Transverse colon (tissue), 4 donors: ENCODE data around the gene LIPK. TPM values are rescaled to one million over a fixed set of nuclear protein-coding genes. Genes with fewer than 3 reads are reported as not detected.

ENCODE experiments used
- DNase-seq: peaks from one replicate; pipeline ENCODE4 v3.0.0-alpha.2; 2019
- H3K27ac ChIP-seq, 4 donors: fragments of 200-600 bp; sonication (generic); 2 replicates each; pipeline ENCODE4 v1.5.1; 2016 to 2018; ENCODE audit warnings: inconsistent platforms in 4 of 4
- H3K27me3 ChIP-seq: fragments of 200-600 bp; sonication (generic); 2 replicates; pipeline ENCODE4 v1.5.1; 2017; ENCODE audit warnings: inconsistent platforms
- H3K36me3 ChIP-seq, 4 donors: fragments of 200-600 bp; sonication (generic); 2 replicates each; pipeline ENCODE4 v1.5.1; 2017 to 2019; ENCODE audit warnings: inconsistent platforms in 4 of 4
- H3K4me1 ChIP-seq, 4 donors: fragments of 200-600 bp; sonication (generic); 2 replicates each; pipeline ENCODE4 v1.5.1; 2017 to 2020; ENCODE audit warnings: inconsistent platforms in 4 of 4
- H3K4me3 ChIP-seq, 4 donors: fragments of 200-600 bp; sonication (generic); 1 replicate in 1 of 4; 2 replicates in 3 of 4; pipeline versions ENCODE4 v1.5.1 to v1.6.1; 2017 to 2019; ENCODE audit warnings: inconsistent platforms in 4 of 4
- H3K9me3 ChIP-seq, 2 donors: fragments of 200-600 bp; sonication (generic); 2 replicates each; pipeline ENCODE4 v1.5.1; 2017 to 2019; ENCODE audit warnings: inconsistent platforms in 2 of 2
- EP300 ChIP-seq: sonication (generic); formaldehyde crosslinking; IDR thresholded peaks from one replicate; pipeline ENCODE4 v1.6.1; 2017; ENCODE audit warnings: antibody characterized with exemption, low read depth
- POLR2A ChIP-seq: fragments of 450-650 bp; IDR thresholded peaks from one replicate; pipeline ENCODE4 v1.6.1; 2016; ENCODE audit warnings: antibody characterized with exemption, mild to moderate bottlenecking, moderate library complexity
- POLR2AphosphoS5 ChIP-seq, 3 donors: sonication (generic); formaldehyde crosslinking; IDR thresholded peaks; one replicate each; pipeline ENCODE4 v1.6.1; 2016; ENCODE audit warnings: antibody characterized with exemption in 3 of 3
- WGBS, 2 donors: methylation state at CpG; one replicate each; pipeline ENCODE4 v1.1.5; 2018; ENCODE audit warnings: low coverage in 1 of 2; 5-methylcytosine and 5-hydroxymethylcytosine counted together
- in situ Hi-C, 4 donors: fragments of 200-750 bp; cut with MboI; loops; one replicate each; pipeline versions ENCODE4 v1.15.0 to v1.15.1; 2017; ENCODE audit warnings: low sequenced_read_pairs in 3 of 4, low pct_ligation_motif_present in 1 of 4, low pct_unique_long_range_greater_than_20kb in 1 of 4
- intact Hi-C: fragments of 100-400 bp; cut with DNase I; formaldehyde crosslinking; loops from one replicate; pipeline ENCODE4 v1.15.1; 2023; ENCODE audit warnings: low total_unique reads
- total RNA-seq, 4 donors: library from RNA; depleted of rRNA; stranded (reverse); fragments of >200 nt; gene quantifications; one replicate each; pipeline ENCODE4 v1.1.0, GENCODE V29; 2016
- TF ChIP-seq, protein P1 (sequence below), 5 experiments: fragments of 200-600 bp in 3 of 5; fragments of 450-650 bp in 2 of 5; sonication (generic) in 3 of 5; IDR thresholded peaks; 1 replicate in 2 of 5; 2 replicates in 3 of 5; pipeline ENCODE4 v1.5.1; 2016 to 2017; ENCODE audit warnings: antibody characterized with exemption in 5 of 5, inconsistent platforms in 3 of 5, mild to moderate bottlenecking in 2 of 5, moderate library complexity in 1 of 5

LIPK gene
- total RNA-seq, 4 donors from 2014 or later: not detected

DNA sequence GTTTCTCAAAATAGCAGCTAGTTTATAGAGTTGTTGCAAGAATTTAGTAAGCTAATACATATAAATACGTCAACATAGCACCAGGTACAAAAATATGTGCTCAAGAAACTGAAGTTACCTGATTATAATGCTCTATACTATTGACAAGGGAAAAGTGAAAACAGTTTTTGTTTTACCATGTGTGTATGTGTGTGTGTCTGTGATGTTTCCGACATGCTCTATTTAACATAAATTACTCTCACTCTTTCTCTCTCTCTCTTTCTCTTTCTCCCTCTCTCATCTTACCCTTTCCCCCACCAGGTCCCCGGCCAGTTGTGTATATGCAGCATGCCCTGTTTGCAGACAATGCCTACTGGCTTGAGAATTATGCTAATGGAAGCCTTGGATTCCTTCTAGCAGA, 58.1 kb downstream of the LIPK start:
- Histone ChIP-seq H3K9me3 (no peaks in the 10 kb centered on the region), H3K36me3 (no peaks in the 10 kb centered on the region), H3K4me3 (no peak overlapping the region), H3K27me3 (no peaks in the 10 kb centered on the region), H3K27ac (no peak overlapping the region), H3K4me1 (no peaks in the 10 kb centered on the region)
- TF ChIP-seq POLR2A: no peak
- no peak for DNase-seq
- WGBS, 2 donors: 82 to 89% methylated on average over 2 to 3 of the region's 3 CpGs
- intact Hi-C loops (no loop called here), in situ Hi-C loops (no loop called here)

GRCh38 chr10:88765816-88766215, 59.8 kb downstream of the LIPK start:
- H3K4me1 ChIP-seq: no peaks in the 10 kb centered on the region
- no peaks in the 10 kb centered on the region for H3K27me3 ChIP-seq
- 75 to 79% methylated on average over 1 of the region's 1 CpG for WGBS, 2 donors
- TF ChIP-seq, protein P1, sequence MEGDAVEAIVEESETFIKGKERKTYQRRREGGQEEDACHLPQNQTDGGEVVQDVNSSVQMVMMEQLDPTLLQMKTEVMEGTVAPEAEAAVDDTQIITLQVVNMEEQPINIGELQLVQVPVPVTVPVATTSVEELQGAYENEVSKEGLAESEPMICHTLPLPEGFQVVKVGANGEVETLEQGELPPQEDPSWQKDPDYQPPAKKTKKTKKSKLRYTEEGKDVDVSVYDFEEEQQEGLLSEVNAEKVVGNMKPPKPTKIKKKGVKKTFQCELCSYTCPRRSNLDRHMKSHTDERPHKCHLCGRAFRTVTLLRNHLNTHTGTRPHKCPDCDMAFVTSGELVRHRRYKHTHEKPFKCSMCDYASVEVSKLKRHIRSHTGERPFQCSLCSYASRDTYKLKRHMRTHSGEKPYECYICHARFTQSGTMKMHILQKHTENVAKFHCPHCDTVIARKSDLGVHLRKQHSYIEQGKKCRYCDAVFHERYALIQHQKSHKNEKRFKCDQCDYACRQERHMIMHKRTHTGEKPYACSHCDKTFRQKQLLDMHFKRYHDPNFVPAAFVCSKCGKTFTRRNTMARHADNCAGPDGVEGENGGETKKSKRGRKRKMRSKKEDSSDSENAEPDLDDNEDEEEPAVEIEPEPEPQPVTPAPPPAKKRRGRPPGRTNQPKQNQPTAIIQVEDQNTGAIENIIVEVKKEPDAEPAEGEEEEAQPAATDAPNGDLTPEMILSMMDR (IDR thresholded peaks at IDR 0.05): no peak
- TF ChIP-seq POLR2AphosphoS5 (IDR thresholded peaks at IDR 0.05) (no peak), POLR2A (no peak), EP300 (no peak)
- intact Hi-C loops: no loop called here
- DNase-seq: no peak
- H3K4me3 ChIP-seq: no peak overlapping the region
- H3K9me3 ChIP-seq: no peaks in the 10 kb centered on the region
- in situ Hi-C loops: no loop called here
- no peaks in the 10 kb centered on the region for H3K36me3 ChIP-seq
- no peak overlapping the region for H3K27ac ChIP-seq

- Histone ChIP-seq H3K4me3 (no peak overlapping the region), H3K27me3 (no peaks in the 10 kb centered on the region), H3K4me1 (no peaks in the 10 kb centered on the region), H3K9me3 (peaks cover 2 to 3% of the 10 kb centered on the region in 2 donors), H3K36me3 (no peaks in the 10 kb centered on the region), H3K27ac (no peak overlapping the region)
- DNase-seq: no peak
- in situ Hi-C loops (no loop called here), intact Hi-C loops (no loop called here)
- TF ChIP-seq, protein P1 (IDR thresholded peaks at IDR 0.05): no peak
- TF ChIP-seq EP300 (no peak), POLR2AphosphoS5 (IDR thresholded peaks at IDR 0.05) (no peak), POLR2A (no peak)
- WGBS, 2 donors: 54 to 64% methylated on average over 1 of the region's 1 CpG
These were observed 63.3 kb downstream of the LIPK start for GRCh38 chr10:88769384-88769783.

GRCh38 chr10:88781206-88781605, 75.2 kb downstream of the LIPK start:
- DNase-seq: no peak
- H3K4me1 ChIP-seq: no peaks in the 10 kb centered on the region
- intact Hi-C loops: no loop called here
- in situ Hi-C loops: no loop called here
- H3K27ac ChIP-seq: no peak overlapping the region
- no peaks in the 10 kb centered on the region for H3K36me3 ChIP-seq
- no peaks in the 10 kb centered on the region for H3K9me3 ChIP-seq
- 73 to 81% methylated on average over 2 of the region's 2 CpGs for WGBS, 2 donors
- H3K27me3 ChIP-seq: no peaks in the 10 kb centered on the region
- no peak for TF ChIP-seq EP300
- TF ChIP-seq POLR2AphosphoS5 (IDR thresholded peaks at IDR 0.05): no peak
- TF ChIP-seq, protein P1 (IDR thresholded peaks at IDR 0.05): no peak
- no peak for TF ChIP-seq POLR2A
- no peak overlapping the region for H3K4me3 ChIP-seq

DNA sequence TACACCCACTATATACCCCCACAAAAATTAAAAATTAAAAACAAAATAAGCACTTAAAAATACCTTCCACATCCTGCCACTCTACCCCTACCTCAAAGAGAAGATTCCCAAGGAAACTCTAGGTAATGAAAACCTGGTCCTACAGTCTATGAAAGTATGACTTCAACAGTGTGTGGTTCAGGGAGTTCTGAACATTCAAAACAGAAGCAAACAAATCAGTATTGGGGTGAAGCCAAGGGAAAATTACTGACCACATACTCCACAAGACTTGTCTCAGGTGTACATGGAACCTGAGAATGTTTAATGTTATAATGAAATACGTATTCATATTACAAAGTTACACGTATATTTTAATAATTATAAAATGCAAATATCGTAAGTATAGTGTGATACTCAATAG, 76.2 kb downstream of the LIPK start:
- in situ Hi-C loops: no loop called here
- DNase-seq: no peak
- TF ChIP-seq POLR2AphosphoS5 (IDR thresholded peaks at IDR 0.05) (no peak), POLR2A (no peak), EP300 (no peak)
- TF ChIP-seq, protein P1 (IDR thresholded peaks at IDR 0.05): no peak
- Histone ChIP-seq H3K27ac (no peak overlapping the region), H3K36me3 (no peaks in the 10 kb centered on the region), H3K4me1 (no peaks in the 10 kb centered on the region), H3K27me3 (no peaks in the 10 kb centered on the region), H3K4me3 (no peak overlapping the region), H3K9me3 (no peaks in the 10 kb centered on the region)
- WGBS, 2 donors: 64 to 81% methylated on average over 3 of the region's 3 CpGs
- intact Hi-C loops: no loop called here
